Activated CD4-positive, alpha-beta T cell treated with anti-CD3 and anti-CD28 coated beads, Interleukin-2, Interleukin-4, amounts not matched to agents 100 ng/mL and 50 ng/mL, durations not matched to agents 16 hours and 8 hours (primary cell): ENCODE measurements around the gene ARHGAP24.

Experiments
- DNase-seq: peaks from one replicate; pipeline ENCODE4 v3.0.0-alpha.2; 2020; ENCODE audit warnings: low spot score

The ARHGAP24 gene

DNA sequence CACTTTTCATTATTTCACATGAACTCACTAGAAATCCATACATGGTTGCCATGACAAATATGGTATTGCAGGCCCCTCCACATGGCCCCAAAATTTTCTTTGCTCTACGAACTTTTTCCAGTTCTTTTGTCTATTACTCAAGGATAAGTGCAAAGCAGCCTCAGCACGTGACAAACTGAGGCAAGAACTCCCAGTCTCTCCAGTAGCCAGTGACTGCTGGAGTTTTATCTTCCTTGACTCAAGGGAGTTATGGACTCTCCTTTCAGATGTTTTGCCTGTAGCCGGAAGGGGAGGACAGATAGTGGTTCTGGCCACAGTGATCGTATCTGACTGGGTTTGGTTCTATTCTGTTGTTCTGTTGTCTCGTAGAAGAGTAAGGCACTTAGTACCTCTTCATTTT is 105.5 kb downstream of the ARHGAP24 start:
- no peak for DNase-seq

GRCh38 chr4:85587952-85588351 is 113.0 kb downstream of the ARHGAP24 start:
- DNase-seq: no peak

GRCh38 chr4:85591406-85592098 is 116.6 kb downstream of the ARHGAP24 start:
- DNase-seq: no peak

DNA sequence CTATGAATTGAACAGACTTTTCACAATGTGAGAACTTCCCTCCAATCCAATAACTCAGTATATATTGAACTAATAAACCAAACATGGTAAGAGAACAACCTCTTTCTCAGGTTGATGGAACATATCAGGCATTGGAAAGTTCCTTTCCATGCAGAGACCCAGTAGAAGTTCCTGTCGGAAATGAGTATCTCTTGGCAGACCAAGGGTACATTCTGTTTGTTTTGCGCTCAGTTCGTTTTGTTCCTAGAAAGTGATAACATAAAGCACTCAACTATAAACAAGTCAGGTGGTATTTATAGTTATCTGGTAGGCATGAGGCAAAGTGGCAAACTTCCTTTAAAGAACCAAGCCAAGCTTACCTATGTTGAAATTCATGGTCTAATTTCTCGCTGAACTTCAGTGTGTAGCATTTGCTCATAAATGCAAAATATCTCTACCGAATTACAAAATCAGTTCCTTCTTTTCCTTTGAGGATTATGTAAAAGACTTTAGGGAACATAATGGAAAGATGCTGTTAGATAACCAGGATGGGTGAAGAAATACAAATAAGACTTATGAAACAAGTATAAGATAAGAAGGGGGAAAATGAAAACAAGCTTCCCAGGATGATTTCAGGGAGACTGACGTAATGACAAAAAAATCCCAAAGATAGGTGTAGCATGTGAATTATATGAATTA is 120.3 kb downstream of the ARHGAP24 start:
- DNase-seq: no peak

GRCh38 chr4:85595796-85596559 is 121.0 kb downstream of the ARHGAP24 start:
- no peak for DNase-seq

DNA sequence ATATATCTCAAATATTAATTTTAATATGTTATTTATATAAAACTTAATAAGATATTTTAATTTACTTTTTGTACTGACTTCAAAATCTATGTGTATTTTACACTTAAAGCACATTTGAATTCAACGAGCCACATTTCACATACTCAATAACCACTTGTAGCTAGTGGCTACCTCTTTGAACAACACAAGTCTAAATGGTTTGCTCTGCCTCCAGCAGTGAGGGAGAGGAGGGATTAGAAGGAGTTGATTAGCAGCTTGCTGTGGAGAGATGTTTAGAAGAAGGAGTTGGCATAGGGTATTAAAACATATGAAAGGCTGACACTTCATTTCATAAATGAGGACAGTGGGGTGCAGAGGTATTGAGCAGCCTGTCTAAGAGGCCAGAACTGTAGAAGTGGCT is 124.0 kb downstream of the ARHGAP24 start:
- no peak for DNase-seq

DNA sequence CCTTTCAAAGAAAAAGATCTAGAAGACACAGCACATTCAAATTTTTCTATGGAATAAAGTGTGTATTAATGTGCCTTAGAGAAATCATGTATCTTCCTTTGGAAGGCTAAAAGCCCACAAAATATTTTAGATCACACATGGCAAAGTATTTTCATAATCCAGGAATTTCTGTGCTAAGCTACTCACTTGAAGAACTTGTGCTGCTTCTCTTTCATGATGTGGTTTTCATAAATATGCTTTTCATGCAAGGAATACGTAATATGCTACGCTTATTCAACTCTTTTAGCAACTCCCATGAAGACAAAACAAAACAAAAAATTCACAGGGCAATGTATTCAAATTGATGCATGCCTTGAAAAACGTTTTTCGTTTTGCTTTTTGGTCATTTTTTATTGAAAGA is 125.6 kb downstream of the ARHGAP24 start:
- no peak for DNase-seq

- no peak for DNase-seq
Observed at GRCh38 chr4:85603437-85604336, 128.7 kb downstream of the ARHGAP24 start.

GRCh38 chr4:85606505-85606904 is 131.6 kb downstream of the ARHGAP24 start:
- DNase-seq: no peak

DNA sequence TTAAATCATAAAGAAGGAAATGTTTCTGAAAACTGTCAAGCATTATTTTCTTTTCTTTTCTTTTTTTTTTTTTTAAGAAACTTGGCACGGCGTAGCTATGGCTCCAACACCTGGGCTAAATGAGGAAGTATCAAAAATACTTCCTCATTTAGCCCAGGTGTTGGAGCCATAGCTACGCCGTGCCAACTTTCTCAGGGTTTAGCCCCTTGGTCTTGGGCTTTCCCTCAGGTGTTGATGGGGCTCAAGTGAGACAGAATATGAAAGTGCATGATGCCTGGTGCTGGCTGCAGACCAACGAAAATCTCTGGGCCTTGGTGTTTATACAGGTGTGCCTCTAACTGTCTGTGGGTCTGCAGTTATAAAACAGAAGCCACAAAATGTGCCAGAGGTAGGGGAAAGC is 132.7 kb downstream of the ARHGAP24 start:
- no peak for DNase-seq

DNA sequence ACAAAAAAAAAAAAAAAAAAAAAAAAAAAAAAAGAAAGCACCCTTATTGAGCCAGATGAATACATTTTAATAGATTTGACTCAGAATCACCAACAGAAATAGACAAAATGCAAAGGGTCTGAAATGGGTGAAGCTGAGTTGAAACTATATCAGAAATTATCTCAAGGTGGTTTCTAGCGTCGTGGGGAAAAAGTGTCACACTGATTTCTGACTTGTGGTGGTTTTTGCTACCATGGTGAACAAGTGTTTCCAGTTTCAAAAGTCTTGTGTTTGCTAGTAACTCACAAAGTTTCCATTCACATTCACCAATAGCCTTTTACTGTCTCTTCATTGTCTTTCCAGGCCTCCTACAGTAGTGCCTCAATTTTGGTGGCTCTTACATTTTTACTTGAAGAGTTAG is 135.5 kb downstream of the ARHGAP24 start:
- no peak for DNase-seq

GRCh38 chr4:85611661-85612060 is 136.7 kb downstream of the ARHGAP24 start:
- no peak for DNase-seq

GRCh38 chr4:85613901-85614300 is 139.0 kb downstream of the ARHGAP24 start:
- no peak for DNase-seq

DNA sequence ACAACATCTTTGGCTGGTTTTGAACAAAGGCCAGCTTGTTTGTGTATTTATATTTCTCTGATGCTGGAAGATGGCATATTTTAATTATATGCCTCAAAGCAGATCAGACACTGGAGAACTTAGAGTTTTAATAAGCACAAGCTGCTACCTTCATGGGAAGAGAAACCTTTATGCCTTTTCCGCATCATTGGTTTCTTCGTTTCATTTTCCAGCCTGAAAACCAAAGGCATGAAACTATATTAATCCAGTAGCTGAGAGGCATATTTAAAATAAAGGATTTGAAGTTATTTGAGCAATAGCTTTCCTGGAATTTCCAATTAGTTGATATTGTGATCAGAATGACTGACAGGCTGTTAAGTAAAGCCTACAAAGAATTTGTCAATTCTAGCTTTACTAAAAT is 141.0 kb downstream of the ARHGAP24 start:
- DNase-seq: no peak

DNA sequence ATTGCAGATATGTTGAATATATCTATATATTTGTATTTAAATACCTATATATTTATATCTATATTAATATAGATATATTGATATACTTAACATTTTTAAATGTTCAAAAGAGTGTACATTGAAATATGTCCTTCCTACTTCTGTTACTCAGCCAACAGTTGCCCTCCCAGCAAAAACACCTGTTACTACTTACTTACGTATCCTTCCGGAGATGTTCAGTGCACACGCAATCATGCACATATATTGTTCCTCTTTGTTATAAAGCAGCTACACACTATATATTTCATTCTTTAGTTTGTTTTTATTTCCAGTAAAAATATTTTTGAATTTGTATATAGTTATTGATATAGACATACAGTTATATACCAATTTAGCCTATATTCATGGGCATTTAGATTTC is 142.3 kb downstream of the ARHGAP24 start:
- no peak for DNase-seq

DNA sequence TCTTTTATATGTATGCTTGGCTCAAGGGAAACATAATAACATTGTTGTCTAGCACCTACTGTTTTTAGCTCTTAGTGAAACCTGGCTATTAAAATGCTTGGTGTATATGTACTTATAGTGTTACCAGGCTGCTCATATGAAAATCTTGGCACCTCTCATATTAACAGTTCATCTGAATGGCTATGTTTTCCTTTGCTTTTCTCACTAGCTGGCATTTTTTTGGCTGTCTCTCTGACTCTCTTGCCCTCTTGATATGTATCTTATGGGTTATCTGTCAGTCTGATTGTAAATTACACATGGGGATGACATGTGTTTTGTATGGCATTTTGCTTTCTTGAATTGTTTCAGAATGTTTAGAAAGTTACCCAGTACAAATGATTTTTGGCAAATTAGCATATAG is 158.0 kb downstream of the ARHGAP24 start:
- DNase-seq: no peak

DNA sequence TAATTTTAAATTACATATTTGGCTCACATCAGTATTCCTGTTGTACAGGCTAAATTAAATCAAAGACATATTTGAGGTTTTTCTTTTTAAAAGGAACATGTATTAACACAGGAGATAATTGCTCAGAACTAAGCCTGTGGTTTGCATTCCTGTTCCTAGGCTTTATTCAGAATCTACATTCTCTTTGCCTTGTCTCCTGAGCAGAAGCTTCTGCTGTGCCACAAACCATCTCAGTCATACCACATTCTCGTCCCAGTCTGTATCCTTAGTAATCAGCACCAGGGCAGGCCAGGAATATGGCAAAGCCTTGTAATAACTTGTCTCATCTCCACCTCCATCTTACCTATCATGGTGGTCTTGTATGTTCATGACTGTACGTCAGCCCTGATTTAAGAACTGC is 162.8 kb downstream of the ARHGAP24 start:
- no peak for DNase-seq

DNA sequence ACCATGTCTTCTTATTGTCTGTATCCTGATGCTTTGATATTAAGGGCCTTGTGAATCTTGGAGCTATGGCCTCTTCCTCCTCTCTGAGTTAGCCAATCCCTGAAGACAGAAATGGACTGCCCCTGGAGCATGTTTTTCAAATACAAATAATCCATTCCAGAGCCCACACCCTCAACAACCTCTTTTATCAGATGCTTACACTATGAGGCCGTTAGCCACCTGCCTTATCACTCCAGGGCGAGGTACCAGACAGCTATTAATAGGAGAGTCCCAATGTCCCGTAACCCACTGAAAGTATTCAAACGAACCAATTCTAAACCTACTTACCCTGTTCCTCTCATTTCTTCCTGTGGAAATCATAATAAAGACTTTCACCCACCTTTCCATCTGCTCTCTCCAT is 165.0 kb downstream of the ARHGAP24 start:
- DNase-seq: no peak

- no peak for DNase-seq
Observed at GRCh38 chr4:85642356-85643100, 167.6 kb downstream of the ARHGAP24 start.

DNA sequence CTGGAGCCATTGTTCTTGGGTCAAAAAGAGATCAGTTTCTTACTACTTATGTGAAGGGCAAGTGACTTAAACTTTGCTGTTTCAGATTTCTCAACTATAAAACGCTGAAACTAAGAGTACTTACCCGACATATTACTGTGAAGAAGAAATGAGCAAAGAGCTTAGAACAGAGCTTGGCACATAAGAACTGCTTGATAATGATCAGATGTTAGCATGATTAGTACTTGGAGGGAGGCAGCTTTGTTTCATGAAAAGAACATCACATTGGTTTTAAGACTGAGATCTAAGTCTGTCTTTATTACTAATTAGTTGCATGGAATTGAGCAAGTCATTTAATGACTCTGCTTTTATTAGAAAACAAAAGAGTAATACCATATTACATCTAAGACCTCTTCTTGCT is 169.1 kb downstream of the ARHGAP24 start:
- DNase-seq: no peak

- DNase-seq: no peak
Observed at GRCh38 chr4:85650908-85651307, 176.0 kb downstream of the ARHGAP24 start.
